GM06990 (cell line): Measurements from ENCODE around the gene BPGM.
"Not testable (repeated sequence)": the region's sequence is repeated elsewhere in the genome, so short reads cannot be mapped to it uniquely, and the experiment has no call there.

ENCODE experiments used
- DNase-seq: peaks from one replicate; pipeline ENCODE4 v3.0.0-alpha.2; 2011; ENCODE audit not compliant: insufficient read length; ENCODE audit errors: extremely low read depth
- H3K27me3 ChIP-seq: replicated peaks from 2 replicates; pipeline ENCODE4 v1.6.0; 2011; ENCODE audit warnings: low read length; ENCODE audit not compliant: control insufficient read depth, insufficient read depth
- H3K36me3 ChIP-seq: 2 replicates; pipeline ENCODE4 v1.5.1; 2011; ENCODE audit warnings: low read length; ENCODE audit not compliant: control insufficient read depth, insufficient read depth
- H3K4me3 ChIP-seq: replicated peaks from 2 replicates; pipeline ENCODE4 v1.5.1; 2011; ENCODE audit warnings: low read depth, mild to moderate bottlenecking, control low read depth, low read length
- TF ChIP-seq, protein P1 (sequence below): IDR thresholded peaks from 2 replicates; pipeline ENCODE4 v1.5.1; 2011; ENCODE audit warnings: low read length, control low read depth, mild to moderate bottlenecking, inconsistent platforms; ENCODE audit not compliant: insufficient read depth, poor library complexity, severe bottlenecking

Gene BPGM

DNA sequence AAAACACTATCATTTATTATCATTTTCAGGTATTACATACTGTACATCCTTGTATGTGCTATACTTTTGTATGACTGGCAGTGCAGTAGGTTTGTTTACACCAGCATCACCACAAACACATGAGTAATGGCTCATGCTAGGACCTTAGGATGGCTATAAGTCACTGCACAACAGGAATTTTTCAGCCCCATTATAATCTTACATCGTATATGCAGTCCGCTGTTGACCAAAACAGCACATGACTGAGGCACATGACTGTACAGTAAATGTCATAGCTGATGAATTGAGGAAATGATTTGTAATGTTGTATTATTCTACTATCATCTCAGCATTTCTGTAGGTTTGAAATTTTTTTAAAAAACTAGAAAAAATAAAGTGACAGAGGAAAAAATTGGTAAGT is 38.6 kb downstream of the BPGM start:
- TF ChIP-seq, protein P1, sequence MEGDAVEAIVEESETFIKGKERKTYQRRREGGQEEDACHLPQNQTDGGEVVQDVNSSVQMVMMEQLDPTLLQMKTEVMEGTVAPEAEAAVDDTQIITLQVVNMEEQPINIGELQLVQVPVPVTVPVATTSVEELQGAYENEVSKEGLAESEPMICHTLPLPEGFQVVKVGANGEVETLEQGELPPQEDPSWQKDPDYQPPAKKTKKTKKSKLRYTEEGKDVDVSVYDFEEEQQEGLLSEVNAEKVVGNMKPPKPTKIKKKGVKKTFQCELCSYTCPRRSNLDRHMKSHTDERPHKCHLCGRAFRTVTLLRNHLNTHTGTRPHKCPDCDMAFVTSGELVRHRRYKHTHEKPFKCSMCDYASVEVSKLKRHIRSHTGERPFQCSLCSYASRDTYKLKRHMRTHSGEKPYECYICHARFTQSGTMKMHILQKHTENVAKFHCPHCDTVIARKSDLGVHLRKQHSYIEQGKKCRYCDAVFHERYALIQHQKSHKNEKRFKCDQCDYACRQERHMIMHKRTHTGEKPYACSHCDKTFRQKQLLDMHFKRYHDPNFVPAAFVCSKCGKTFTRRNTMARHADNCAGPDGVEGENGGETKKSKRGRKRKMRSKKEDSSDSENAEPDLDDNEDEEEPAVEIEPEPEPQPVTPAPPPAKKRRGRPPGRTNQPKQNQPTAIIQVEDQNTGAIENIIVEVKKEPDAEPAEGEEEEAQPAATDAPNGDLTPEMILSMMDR, result no peak
- Histone ChIP-seq H3K4me3 (no peak overlapping the region), H3K27me3 (no peaks in the 10 kb centered on the region), H3K36me3 (no peaks in the 10 kb centered on the region)
- DNase-seq, result no peak

DNA sequence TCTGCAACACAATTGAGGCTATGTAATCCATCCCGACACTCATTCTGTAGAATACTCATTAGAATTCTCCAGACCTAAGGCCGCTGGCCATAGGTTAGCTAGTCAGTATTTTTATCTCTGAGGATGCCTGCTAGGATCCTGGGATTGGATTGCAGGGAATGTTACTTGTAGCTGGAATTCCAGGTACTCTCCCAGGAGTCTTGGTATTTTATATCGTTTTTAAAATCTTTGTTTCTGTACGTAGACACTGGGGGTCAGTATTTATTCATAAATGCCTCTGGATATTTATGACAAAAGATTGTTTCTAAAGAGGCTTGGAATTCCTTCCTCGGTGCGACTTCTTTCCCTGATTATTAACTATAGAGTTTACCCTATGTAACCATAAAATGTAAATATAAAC is 40.1 kb downstream of the BPGM start:
- TF ChIP-seq, protein P1, result no peak
- Histone ChIP-seq H3K27me3 (no peaks in the 10 kb centered on the region), H3K36me3 (no peaks in the 10 kb centered on the region), H3K4me3 (no peak overlapping the region)
- no peak for DNase-seq

DNA sequence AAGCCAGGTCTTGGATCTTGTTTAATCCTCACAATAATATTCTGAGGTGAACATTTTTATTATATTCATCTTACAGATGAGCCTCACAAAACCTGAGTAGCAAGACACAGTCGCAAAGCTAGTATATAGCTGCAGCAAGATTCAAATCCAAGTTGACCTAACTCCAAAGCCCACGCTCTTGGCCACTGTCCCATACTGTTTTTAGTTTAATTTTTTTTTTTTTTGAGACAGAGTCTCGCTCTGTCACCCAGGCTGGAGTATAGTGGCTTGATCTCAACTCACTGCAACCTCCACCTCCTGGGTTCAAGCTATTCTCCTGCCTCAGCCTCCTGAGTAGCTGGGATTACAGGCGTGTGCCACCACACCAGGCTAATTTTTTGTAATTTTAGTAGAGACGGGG is 42.9 kb downstream of the BPGM start:
- H3K27me3 ChIP-seq, H3K4me3 ChIP-seq, H3K36me3 ChIP-seq, DNase-seq: not testable (repeated sequence)

DNA sequence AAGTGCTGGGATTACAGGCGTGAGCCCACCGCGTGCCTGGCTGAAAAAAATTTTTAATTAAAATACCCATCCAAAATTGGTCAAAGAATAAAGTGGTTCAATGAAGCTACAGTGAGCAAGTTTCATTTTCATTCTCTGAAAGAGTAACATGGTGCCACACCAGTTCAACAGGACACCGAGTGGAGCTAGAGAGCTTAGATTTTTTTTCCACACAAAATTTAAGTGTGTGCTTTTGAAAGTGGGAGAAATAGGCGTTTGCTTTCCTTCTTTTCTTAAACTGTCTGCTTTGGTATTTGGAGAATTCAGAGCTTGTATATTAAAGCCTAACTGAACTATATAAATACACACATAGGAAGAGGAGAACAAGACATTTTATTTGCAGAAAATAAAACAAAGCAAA is 43.4 kb downstream of the BPGM start:
- Histone ChIP-seq H3K27me3 (no peaks in the 10 kb centered on the region), H3K4me3 (no peak overlapping the region), H3K36me3 (no peaks in the 10 kb centered on the region)
- TF ChIP-seq, protein P1, result no peak
- no peak for DNase-seq

DNA sequence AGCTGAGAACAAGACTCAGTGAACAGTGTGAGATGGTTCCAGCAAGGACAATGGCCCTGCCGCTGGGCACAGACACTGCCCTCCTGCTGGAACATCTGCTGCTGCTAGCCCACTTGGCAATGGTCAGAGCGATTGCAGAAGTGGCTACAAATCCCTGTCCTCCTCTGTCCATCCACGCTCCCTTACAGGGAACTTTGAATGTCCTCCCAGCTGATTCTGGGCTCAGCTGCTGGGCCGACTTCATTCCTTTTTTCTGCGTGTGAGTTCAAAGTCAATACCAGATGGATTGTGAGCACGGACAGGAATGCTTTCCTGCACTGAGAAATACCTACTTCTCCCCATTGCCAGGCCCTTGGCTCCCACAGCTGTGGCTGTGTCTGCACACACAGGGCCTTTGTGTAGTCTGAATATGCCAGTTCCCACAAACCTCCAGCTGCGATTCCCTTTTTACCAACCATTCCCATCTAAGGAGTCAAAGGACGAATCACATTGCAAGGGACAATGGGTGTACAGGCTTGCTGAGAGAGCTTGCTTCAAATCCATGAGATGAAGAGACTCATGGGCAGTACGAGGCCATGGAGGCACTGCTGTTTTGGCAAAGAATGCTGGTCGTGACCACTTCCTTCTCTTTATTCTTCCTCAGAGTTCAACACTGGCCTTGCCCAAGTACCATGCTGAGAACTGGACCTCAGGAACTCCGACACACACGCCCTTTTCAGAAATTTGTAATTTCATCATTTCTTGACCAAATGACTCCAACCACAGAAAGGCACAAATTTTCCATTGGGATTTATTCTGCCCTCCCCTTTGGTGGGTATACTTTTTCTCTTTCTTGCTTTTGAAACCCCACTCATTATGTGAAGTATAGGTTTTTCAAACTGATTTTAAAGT is 44.2 kb downstream of the BPGM start:
- TF ChIP-seq, protein P1, result no peak
- H3K36me3 ChIP-seq, result no peaks in the 10 kb centered on the region
- DNase-seq, result no peak

DNA sequence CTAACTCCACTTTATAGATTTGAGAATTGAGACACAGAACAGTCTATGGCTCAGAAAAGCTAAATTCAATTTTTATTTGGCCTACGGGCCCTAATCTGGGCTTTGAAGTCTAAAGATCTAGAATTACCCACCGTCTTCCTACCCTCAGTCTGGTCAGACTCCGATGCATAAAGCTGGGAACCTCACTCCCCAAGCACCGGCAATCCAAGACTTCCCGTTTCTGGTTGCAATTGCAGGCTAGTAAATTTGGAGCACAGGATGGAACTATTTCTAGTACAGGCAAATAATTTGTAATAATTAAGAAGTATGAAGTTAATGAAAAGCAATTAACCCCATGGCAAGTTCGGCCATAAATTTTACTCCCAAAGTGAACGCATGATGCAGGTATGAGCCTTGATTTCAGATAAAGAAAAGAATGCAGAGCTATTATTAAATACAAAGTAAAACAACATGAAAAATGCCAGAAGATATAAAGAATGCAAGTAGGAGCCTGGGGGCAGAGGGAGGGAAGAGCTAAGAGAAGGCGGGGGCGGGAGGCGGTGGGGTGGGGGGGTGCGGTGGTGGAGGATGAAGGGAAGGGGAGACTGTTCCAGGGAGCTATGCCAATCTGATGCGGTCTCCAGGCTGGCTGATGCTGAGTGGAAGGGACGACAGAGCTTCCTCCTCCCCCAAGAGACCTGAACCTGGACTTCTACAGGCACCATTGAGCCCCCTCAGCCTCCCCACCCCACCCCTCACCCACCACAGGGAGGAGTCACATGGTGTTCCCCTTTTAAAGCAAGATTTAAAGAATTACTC is 45.1 kb downstream of the BPGM start:
- TF ChIP-seq, protein P1, result no peak
- Histone ChIP-seq H3K27me3 (no peaks in the 10 kb centered on the region), H3K36me3 (no peaks in the 10 kb centered on the region), H3K4me3 (no peak overlapping the region)
- no peak for DNase-seq

More for the DNA sequence above, 44.2 kb downstream of the BPGM start:
- Histone ChIP-seq H3K4me3 (no peak overlapping the region), H3K27me3 (no peaks in the 10 kb centered on the region)
